Right lung (tissue), 5 donors: ENCODE measurements around the gene SAMD4A. TPM values are rescaled to one million over a fixed set of nuclear protein-coding genes. Genes with fewer than 3 reads are reported as not detected.
A peak's percentile ranks its signal among the peaks of the same experiment; 100 is the strongest.
"Not testable (repeated sequence)": the region's sequence is repeated elsewhere in the genome, so short reads cannot be mapped to it uniquely, and the experiment has no call there.

Source experiments
- DNase-seq, 2 donors: peaks; one replicate each; pipeline ENCODE4 v3.0.0-alpha.2; 2013
- polyA plus RNA-seq, 5 donors: library from polyadenylated mRNA; unstranded; fragments of 120-200 nt; gene quantifications; one replicate each; pipeline versions ENCODE4 v1.2.1 to v1.2.3, GENCODE V29; 2013; ENCODE audit warnings: inconsistent platforms in 1 of 5, low replicate concordance in 1 of 5; ENCODE audit not compliant: insufficient read length in 5 of 5, insufficient read depth in 1 of 5

The SAMD4A gene
- polyA plus RNA-seq, 5 donors = 4.9 to 9.8 (median 7.9) TPM

DNA sequence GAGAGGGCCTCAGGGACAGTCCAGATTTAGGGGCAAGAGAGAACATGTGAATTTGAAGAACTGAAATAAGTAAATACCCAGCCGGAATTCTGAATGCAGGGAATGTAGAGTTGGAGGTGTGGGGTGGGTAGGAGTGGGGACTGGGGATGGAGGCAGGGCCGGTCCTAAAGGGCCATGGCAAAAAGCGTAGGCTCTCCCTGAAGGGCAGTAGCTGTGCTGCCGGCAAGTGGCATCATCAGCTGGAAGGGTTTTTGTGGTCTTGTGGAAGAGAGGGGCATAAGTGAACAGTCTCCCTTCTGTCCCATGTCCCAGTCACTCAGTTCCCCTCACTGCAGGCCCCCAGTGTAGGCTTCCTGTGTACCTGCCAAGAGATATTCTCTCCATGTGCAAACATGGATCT, 231.1 kb downstream of the SAMD4A start:
- DNase-seq = no peak

- no peak for DNase-seq
Measured at GRCh38 chr14:54798465-54799124, 231.7 kb downstream of the SAMD4A start.

GRCh38 chr14:54801482-54801881, 234.6 kb downstream of the SAMD4A start:
- DNase-seq = not testable (repeated sequence)

DNA sequence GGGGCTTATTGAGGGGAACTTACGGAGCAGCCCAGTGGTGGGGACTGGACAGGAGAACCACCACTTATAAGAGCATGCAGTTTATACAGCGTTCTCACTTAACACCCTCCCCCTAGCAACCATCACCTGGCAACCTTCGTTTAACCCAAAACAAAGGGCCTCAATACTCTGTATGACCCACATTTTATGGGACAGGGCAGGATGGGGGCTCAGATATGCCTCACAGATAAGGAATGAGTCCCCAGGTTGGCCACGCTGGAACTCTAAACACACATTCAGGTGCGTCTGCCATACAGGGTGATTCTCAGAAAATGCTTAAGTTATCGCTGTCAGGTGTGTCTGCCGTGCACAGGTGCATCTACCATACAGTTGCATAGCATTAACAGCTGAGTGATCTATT, 236.5 kb downstream of the SAMD4A start:
- no peak for DNase-seq

DNA sequence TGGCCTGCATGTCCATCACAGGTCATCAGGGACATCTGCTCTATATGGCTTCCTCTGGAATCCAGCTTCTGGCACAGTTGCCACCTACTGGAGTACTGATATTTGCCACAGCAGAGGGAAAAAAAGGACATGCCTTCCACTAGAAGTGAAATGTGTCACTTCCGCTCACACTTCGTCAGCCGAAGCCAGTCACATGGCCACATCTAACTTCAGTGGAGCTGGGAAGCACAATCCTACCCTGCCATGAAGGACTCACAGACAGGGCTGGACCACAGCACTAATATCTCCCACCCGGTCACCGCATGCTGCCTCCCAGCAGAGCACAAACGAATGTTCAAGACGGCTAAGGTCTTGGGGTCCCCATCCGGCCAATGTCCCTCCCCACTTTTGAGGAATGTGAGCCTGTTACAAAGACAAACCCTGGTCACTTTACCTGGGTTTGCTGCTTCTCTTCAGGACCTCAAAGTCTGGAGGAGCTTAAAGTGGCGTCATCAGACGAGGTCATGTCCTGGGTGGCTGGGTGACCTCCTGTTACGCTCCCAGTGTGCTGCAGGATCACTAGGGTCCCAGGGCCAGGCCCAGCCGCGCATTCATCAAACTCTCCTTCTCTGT, 237.1 kb downstream of the SAMD4A start:
- DNase-seq = no peak

DNA sequence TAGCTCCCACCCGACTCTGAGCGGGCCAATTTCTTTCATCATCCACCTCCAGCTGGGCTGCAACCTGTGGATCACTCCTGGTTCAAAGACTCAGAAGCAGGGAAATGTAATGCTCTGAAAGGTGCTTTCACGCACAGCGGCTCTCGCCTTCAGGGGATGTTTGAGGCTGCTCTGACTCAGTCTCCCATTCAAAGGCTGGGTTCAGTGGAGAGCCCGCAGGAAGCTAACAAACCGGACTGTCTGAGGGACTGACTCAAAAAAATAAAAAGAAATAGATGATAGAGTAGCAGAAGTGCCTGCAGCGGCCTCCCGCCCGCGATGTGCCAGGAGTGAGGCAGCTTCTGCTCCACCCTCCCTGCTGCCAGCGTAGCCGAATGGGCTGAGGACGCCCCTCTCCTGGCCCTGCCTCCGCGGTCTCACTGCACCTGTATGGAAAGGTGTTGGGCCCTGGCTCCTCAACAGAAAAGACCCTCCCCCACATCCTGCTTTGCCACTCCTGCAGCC, 237.7 kb downstream of the SAMD4A start:
- no peak for DNase-seq

- no peak for DNase-seq
Measured at GRCh38 chr14:54805070-54805444, 238.1 kb downstream of the SAMD4A start.

DNA sequence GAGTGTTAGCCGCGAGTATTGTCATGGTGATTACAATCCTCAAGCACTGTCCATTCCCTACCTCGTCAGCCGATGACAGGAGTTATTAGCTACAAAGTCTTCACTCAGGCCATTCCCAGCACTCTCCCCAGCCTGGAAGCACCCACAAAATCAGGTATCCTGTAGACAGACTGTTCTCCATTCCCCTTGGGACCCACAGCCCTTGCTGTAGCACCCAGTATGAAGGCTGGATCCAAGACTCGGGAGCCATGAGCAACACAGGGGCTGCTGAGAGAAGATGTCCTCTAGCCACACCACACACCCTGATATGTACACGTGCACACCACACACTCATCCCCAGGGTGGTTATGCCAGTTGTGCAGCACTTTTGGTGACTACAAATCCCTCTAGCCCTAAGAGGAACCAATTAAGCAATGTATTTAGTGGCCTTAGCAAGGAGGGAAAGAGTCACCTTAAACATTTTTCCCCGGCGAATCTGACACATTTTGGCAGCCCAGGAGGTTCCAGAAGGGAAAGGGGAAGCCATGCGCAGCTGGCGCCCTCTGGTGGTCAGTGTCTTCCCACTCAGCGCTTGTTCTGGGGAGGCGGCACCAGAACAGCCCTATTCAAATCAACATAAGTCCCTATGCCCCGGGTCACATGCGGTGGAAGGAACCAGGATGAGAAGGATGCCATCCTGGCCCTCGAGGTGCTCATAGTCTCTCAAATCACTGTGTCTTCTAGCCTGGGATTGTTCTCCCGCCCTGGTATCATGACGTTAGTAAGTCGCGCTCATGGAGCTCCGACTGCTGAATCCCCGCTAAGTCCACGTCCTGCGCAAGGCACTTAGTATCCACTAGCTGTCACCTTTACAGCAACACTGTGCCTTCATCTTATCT, 238.8 kb downstream of the SAMD4A start:
- DNase-seq = peak; percentile 62 to 79

DNA sequence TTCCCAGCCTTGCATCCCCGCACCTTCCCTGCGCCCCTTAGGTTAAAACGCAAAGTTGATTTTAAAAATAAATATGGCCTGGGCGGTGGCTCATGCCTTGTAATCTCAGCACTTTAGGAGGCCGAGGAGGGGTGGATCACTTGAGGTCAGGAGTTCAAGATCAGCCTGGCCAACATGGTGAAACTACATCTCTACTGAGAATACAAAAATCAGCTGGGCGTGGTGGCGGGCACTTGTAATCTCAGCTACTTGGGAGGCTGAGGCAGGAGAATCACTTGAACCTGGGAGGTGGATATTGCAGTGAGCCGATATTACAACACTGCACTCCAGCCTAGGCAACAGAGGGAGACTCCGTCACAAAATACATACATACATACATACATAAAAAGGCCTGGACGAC, 239.7 kb downstream of the SAMD4A start:
- DNase-seq = no peak

GRCh38 chr14:54807428-54807827, 240.5 kb downstream of the SAMD4A start:
- no peak for DNase-seq

GRCh38 chr14:54807881-54808280, 241.0 kb downstream of the SAMD4A start:
- no peak for DNase-seq

GRCh38 chr14:54808326-54809161, 241.6 kb downstream of the SAMD4A start:
- DNase-seq = no peak

DNA sequence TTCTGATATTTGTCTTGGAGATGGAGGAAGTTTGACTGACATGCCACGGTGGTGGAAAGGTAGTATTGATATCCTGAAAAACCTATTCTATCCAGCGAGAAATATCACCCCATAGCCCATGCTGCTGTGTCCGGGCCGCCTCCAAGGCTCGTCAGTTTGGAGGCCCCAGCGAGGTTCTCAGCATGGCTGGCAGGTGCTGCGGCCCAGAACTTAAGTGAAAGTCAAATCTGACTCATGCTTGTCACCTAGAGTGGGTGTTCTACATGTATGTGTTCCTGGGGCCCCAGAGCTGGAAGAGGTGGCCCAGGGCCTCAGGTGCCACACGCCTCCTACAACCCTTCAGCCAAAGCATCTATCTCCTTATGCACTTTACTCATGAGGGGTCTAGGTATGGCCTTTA, 242.8 kb downstream of the SAMD4A start:
- no peak for DNase-seq

DNA sequence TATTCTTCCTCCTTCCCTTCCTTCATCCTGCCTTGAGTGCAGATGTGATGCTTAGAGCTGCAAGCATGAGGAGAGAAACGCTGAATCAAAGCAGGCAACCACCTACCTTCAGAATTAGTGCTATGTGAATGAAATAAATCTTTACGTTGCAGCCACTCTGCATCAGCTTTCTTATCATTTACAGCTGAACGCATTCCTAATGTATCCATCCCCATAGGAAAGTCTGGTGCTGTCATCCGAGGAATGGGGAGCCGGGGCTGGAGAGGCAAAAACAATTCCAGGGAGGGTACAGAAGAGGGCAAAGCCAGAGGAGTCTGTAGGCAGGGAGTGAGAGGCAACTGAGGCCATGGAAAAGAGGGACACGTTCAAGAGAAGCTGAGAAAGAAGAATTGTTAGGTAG, 245.7 kb downstream of the SAMD4A start:
- no peak for DNase-seq

- DNase-seq = no peak
Measured at GRCh38 chr14:54813081-54813480, 246.2 kb downstream of the SAMD4A start.

DNA sequence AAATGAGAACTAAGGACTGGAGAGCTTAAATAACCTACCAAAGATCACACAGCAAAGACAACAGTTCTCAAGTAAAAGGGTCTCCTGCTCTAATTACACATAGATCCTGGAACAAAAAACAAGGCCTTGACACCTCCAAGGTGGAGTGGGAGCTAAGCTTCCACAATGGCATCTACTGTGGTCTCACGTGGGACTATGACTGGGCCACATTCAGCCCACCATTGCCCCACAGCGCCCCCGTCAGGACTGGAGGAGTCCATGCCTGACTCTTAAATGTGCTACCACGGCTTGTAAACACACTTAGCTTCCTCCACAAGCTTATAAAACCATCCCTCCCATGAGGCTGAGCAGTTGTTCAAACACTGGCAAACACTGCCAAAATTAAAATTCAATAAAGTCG, 247.1 kb downstream of the SAMD4A start:
- no peak for DNase-seq

GRCh38 chr14:54815016-54815415, 248.1 kb downstream of the SAMD4A start:
- DNase-seq = no peak

DNA sequence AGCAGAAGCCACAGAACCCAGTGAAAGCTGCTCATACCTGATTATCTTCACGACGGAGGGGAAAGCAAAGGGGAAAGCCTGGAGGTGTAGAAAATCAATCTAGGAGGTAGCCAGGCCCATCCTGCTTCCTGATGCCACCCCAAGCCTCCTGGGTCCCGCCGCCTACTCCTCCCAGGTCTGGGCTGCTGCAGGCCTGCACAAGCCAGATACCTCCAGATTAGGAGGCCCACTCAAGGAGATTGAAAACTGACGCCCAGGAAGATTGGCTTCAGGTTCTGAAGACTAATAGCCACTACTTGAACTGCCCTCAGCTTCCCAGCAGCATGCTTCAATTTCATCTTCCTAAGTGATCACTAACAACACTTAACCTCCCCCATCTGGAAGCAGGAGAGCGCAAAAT, 248.6 kb downstream of the SAMD4A start:
- DNase-seq = no peak

GRCh38 chr14:54816450-54816849, 249.5 kb downstream of the SAMD4A start:
- DNase-seq = no peak

GRCh38 chr14:54817506-54817905, 250.6 kb downstream of the SAMD4A start:
- DNase-seq = no peak

- no peak for DNase-seq
Measured at GRCh38 chr14:54818201-54819133, 251.5 kb downstream of the SAMD4A start.
